ENCODE results near the gene GMDS. TPM values are rescaled to one million over a fixed set of nuclear protein-coding genes. Genes with fewer than 3 reads are reported as not detected.

GMDS gene
- total RNA-seq, 1 donor from 2014 or later, result 30.2 TPM

- H3K4me1 ChIP-seq, result no peaks in the 10 kb centered on the region
- DNase-seq (ENCODE audit: extremely low spot score in 2 of 2), result no peak
- intact Hi-C loops (cut with DNase I), result no loop called here
- H3K36me3 ChIP-seq, result no peaks in the 10 kb centered on the region
- no peaks in the 10 kb centered on the region for H3K27me3 ChIP-seq
- H3K4me3 ChIP-seq, result no peak overlapping the region
- no peaks in the 10 kb centered on the region for H3K9me3 ChIP-seq
- no peak overlapping the region for H3K27ac ChIP-seq
- TF ChIP-seq CTCF (IDR thresholded peaks at IDR 0.05) (no peak), POLR2A (IDR thresholded peaks at IDR 0.05) (no peak), POLR2AphosphoS5 (IDR thresholded peaks at IDR 0.05; ENCODE audit: insufficient read depth in 1 of 2, low read depth in 1 of 2) (no peak)
These were observed 587.0 kb downstream of the GMDS start for GRCh38 chr6:1658212-1659005.

GRCh38 chr6:1657771-1658165 is 587.6 kb downstream of the GMDS start:
- TF ChIP-seq POLR2A (IDR thresholded peaks at IDR 0.05) (no peak), CTCF (IDR thresholded peaks at IDR 0.05) (no peak), POLR2AphosphoS5 (IDR thresholded peaks at IDR 0.05; ENCODE audit: insufficient read depth in 1 of 2, low read depth in 1 of 2) (no peak)
- Histone ChIP-seq H3K27me3 (no peaks in the 10 kb centered on the region), H3K9me3 (no peaks in the 10 kb centered on the region), H3K27ac (no peak overlapping the region), H3K4me3 (no peak overlapping the region), H3K36me3 (no peaks in the 10 kb centered on the region), H3K4me1 (no peaks in the 10 kb centered on the region)
- DNase-seq (ENCODE audit: extremely low spot score in 2 of 2), result no peak
- intact Hi-C loops (cut with DNase I), result no loop called here

GRCh38 chr6:1657116-1657770 is 588.2 kb downstream of the GMDS start:
- Histone ChIP-seq H3K4me1 (no peaks in the 10 kb centered on the region), H3K36me3 (no peaks in the 10 kb centered on the region), H3K9me3 (no peaks in the 10 kb centered on the region), H3K27me3 (no peaks in the 10 kb centered on the region), H3K27ac (no peak overlapping the region), H3K4me3 (no peak overlapping the region)
- no peak for TF ChIP-seq POLR2AphosphoS5 (IDR thresholded peaks at IDR 0.05; ENCODE audit: insufficient read depth in 1 of 2, low read depth in 1 of 2)
- no peak for DNase-seq (ENCODE audit: extremely low spot score in 2 of 2)
- intact Hi-C loops (cut with DNase I), result no loop called here

GRCh38 chr6:1654054-1654453 is 591.4 kb downstream of the GMDS start:
- Histone ChIP-seq H3K4me3 (no peak overlapping the region), H3K36me3 (no peaks in the 10 kb centered on the region), H3K27ac (no peak overlapping the region), H3K9me3 (no peaks in the 10 kb centered on the region), H3K4me1 (no peaks in the 10 kb centered on the region), H3K27me3 (no peaks in the 10 kb centered on the region)
- intact Hi-C loops (cut with DNase I), result no loop called here
- no peak for DNase-seq (ENCODE audit: extremely low spot score in 2 of 2)
- no peak for TF ChIP-seq POLR2AphosphoS5 (IDR thresholded peaks at IDR 0.05; ENCODE audit: insufficient read depth in 1 of 2, low read depth in 1 of 2)
- TF ChIP-seq POLR2A (IDR thresholded peaks at IDR 0.05), result no peak
- TF ChIP-seq CTCF (IDR thresholded peaks at IDR 0.05), result no peak

DNA sequence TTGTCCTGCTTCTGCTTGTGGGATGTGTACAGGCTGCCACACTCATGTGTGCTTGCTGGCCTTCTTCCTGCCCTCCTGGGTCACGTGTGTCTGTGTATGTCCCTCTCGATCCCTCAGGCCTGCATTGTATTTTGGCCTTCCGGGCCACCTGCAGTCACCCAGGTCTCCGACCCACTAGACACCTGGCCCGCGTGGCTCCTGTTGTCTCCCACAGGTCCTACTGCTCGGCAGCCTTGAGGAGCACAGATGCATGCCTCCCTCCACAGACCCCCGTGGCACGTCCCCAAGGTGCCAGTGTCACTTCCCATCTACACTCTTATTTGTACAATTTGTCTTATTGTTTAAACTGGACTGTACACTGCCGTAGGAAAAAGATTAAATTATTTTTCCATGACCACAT is 592.6 kb downstream of the GMDS start:
- no peak overlapping the region for H3K4me3 ChIP-seq
- intact Hi-C loops (cut with DNase I), result no loop called here
- no peaks in the 10 kb centered on the region for H3K4me1 ChIP-seq
- TF ChIP-seq CTCF (IDR thresholded peaks at IDR 0.05) (no peak), POLR2A (IDR thresholded peaks at IDR 0.05) (no peak), POLR2AphosphoS5 (IDR thresholded peaks at IDR 0.05; ENCODE audit: insufficient read depth in 1 of 2, low read depth in 1 of 2) (no peak)
- H3K27me3 ChIP-seq, result no peaks in the 10 kb centered on the region
- no peak for DNase-seq (ENCODE audit: extremely low spot score in 2 of 2)
- H3K9me3 ChIP-seq, result no peaks in the 10 kb centered on the region
- H3K36me3 ChIP-seq, result no peaks in the 10 kb centered on the region
- H3K27ac ChIP-seq, result no peak overlapping the region

All from vagina (tissue), 2 donors.